ENCODE data around the gene TLX2.
"Not testable (repeated sequence)": the region's sequence is repeated elsewhere in the genome, so short reads cannot be mapped to it uniquely, and the experiment has no call there.

Gene TLX2

DNA sequence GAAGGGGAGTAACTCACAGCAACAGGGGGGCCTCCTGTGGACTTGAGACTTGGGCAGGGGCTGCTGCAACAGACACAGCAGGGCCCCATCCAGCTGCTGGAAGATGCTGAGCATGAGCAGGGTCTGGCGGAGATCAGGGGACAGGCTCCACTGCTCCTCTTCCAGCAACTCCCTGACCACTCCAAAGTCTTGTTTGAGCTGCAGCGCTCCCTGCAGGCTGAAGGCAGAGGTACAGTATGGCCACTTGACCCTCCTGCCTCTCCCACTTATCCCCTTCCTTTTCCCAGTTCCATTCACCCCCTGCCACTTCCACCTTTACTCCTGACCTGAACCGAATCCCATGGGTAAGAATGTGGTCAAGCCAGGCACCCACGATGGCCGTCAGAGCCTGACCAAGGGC lies 39.4 kb upstream of the TLX2 start:
- in situ Hi-C loops (cut with MboI; ENCODE audit: low pct_unique_long_range_greater_than_20kb, low sequenced_read_pairs, unreplicated experiment): loop anchor here (25.0 kb wide), 1 partner anchor 112 kb away; no protein-coding TSS in a partner anchor
- TF ChIP-seq, protein P1, sequence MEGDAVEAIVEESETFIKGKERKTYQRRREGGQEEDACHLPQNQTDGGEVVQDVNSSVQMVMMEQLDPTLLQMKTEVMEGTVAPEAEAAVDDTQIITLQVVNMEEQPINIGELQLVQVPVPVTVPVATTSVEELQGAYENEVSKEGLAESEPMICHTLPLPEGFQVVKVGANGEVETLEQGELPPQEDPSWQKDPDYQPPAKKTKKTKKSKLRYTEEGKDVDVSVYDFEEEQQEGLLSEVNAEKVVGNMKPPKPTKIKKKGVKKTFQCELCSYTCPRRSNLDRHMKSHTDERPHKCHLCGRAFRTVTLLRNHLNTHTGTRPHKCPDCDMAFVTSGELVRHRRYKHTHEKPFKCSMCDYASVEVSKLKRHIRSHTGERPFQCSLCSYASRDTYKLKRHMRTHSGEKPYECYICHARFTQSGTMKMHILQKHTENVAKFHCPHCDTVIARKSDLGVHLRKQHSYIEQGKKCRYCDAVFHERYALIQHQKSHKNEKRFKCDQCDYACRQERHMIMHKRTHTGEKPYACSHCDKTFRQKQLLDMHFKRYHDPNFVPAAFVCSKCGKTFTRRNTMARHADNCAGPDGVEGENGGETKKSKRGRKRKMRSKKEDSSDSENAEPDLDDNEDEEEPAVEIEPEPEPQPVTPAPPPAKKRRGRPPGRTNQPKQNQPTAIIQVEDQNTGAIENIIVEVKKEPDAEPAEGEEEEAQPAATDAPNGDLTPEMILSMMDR (IDR thresholded peaks at IDR 0.05; ENCODE audit: extremely low read depth, insufficient read depth, missing control alignments): peak; percentile 46
- no peak for DNase-seq (ENCODE audit: low spot score)

DNA sequence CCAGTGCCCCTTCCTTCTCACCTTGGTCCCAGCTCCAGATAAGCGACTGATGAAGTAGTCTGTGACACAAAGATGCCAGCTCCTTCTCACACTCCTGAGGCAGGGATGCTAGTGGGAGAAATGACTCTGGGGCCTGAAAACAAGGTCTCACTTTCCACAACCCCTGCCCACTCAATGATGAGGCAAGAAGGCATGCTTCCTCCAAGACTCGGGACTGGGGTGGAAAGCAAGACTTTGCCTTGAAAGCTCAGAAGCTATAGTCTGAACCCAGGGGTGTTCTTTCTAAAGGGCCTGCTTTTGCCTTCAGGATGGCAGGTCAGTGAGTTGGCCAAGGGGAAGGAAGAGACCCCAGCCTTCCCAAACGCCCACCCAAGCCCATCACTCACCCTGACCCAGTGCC lies 32.8 kb upstream of the TLX2 start:
- in situ Hi-C loops (cut with MboI; ENCODE audit: low pct_unique_long_range_greater_than_20kb, low sequenced_read_pairs, unreplicated experiment): loop anchor here (25.0 kb wide), 1 partner anchor 106 kb away; no protein-coding TSS in a partner anchor
- no peak for DNase-seq (ENCODE audit: low spot score)

DNA sequence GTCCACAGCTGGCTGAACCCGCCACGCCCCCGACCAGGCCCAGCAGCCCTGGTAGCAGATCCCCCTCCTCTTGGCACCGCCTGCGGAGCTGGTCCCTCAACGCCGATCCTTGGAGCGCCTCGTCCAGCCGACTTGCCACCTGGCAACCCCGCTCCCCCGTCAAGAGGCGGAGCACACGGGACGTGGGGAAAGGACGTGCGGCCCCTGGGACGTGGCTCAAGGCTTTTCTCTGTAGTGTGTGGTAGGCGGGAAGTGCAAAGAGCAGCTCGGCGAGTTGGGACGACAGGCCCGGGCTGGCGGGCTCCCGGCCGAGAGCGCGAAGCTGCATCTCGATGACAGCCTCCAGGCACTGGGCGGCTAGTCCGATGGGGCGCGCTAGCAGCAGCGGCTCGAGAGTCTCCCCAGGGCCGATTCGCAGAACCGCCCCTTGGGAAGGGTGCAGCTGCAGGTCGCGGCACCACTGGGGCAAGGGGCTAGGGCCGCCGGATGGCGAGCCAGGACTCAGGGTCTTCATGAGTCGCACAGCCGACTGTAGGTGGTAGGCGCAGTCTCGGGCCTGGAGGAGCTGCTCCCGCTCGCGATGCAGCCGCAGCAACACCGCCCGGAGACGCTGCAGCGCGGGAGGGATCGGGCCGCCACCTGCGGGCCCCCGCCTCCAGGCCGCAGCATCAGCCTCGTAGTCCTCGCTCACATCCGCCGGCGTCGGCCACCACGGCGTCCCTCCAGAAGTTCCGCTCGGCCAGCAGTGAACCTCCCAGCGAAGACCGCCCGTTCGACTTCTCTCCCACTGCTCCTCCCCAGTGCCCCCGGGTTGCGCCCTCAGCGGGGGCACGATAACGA lies 32.1 kb upstream of the TLX2 start:
- peak; percentile 65 for DNase-seq (ENCODE audit: low spot score)

More for the DNA sequence above, 32.8 kb upstream of the TLX2 start:
- TF ChIP-seq, protein P1 (IDR thresholded peaks at IDR 0.05; ENCODE audit: extremely low read depth, insufficient read depth, missing control alignments): no peak

DNA sequence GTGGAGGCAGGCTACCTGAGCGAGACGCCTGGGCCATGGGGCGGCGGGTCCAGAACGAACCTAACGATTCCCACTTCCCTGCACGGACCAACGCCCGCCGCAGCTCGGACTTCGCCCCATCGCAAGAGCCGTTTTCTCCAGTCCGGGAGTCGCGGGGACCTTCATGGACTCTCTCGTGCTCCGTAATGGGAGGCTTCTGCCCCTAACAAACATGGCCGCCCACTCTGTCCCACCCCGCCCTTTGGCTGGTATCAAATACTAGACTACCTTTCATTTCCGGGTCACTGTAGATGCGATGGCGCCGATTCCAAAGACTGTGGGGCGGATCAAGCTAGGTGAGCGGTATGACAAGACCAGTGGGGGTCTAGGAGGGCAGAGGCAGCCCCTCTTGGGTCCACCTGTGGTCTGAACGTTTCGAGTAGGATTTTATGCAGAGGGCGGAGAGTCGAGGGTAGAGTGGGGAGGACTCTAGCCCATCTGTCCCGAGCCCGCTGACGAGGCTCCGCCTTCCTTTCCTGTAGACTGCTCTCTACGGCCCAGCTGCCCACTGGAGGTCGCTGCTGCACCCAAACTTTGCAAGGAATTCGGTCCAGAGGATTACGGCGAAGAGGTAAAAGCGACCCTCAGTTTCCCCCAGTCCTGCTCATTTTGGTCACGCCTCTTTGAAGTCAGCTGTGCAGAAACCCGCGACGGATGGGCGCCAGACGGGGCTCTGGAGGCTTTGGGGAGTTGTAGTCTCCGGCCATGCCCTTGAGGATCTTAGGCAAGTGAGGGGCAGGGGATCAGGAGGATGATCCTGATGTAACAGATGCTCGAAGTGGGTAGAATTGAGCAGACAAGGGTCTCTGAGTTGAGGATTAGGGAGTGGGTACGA lies 31.2 kb upstream of the TLX2 start, which contains the start of the genes CCDC142 and TTC31:
CCDC142 (minus strand) TSS at position 198 of the 874 bp plus-strand sequence; CDS start at position 37, 161 bp downstream.
TTC31 (plus strand) TSS at position 281 of the 874 bp plus-strand sequence; CDS start at position 296, 15 bp downstream.
- TF ChIP-seq, protein P1 (IDR thresholded peaks at IDR 0.05; ENCODE audit: extremely low read depth, insufficient read depth, missing control alignments): peak; percentile 95
- DNase-seq (ENCODE audit: low spot score): peak; percentile 93
- in situ Hi-C loops (cut with MboI; ENCODE audit: low pct_unique_long_range_greater_than_20kb, low sequenced_read_pairs, unreplicated experiment): loop anchor here (25.0 kb wide), 1 partner anchor 104 kb away; no protein-coding TSS in a partner anchor

More for the DNA sequence above, 32.1 kb upstream of the TLX2 start:
- TF ChIP-seq, protein P1 (IDR thresholded peaks at IDR 0.05; ENCODE audit: extremely low read depth, insufficient read depth, missing control alignments): no peak
- in situ Hi-C loops (cut with MboI; ENCODE audit: low pct_unique_long_range_greater_than_20kb, low sequenced_read_pairs, unreplicated experiment): loop anchor here (25.0 kb wide), 1 partner anchor 105 kb away; no protein-coding TSS in a partner anchor

DNA sequence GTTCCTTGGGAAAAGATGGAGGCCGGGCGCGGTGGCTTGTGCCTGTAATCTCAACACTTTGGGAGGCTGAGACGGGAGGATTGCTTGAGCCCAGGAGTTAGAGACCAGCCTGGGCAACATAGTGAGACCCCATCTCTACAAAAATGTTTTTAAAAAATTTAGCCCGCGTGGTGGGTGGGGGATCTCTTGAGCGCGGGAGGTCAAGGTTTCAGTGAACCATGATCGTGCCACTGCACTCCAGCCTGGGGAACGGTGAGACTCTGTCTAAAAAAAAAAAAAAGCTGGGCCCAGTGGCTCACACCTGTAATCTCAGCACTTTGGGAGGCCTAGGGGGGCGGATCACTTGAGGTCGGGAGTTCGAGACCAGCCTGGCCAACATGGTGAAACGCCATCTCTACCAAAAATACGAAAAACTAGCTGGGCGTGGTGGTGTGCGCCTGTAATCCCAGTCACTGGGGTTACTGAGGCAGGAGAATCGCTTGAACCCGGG lies 30.5 kb upstream of the TLX2 start:
- in situ Hi-C loops (cut with MboI; ENCODE audit: low pct_unique_long_range_greater_than_20kb, low sequenced_read_pairs, unreplicated experiment): loop anchor here (25.0 kb wide), 1 partner anchor 104 kb away; no protein-coding TSS in a partner anchor
- not testable (repeated sequence) for DNase-seq (ENCODE audit: low spot score)

DNA sequence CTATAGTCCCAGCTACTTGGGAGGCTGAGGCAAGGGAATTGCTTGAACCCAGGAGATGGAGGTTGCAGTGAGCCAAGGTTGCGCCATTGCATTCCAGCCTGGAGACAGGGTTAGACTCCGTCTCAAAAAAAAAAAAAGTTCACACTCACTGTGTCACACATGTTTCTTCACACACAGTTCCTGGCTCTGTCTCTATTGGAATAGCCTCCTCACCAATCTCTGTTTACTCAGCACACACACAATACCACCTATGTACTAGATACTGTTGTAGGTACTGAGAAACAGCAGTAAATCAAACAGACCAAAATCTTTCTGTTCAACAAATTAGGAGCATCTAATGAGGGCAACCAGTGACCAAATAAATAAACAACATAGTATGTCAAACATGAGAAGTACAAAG lies 28.1 kb upstream of the TLX2 start:
- in situ Hi-C loops (cut with MboI; ENCODE audit: low pct_unique_long_range_greater_than_20kb, low sequenced_read_pairs, unreplicated experiment): loop anchor here (25.0 kb wide), 1 partner anchor 101 kb away; no protein-coding TSS in a partner anchor
- TF ChIP-seq, protein P1 (IDR thresholded peaks at IDR 0.05; ENCODE audit: extremely low read depth, insufficient read depth, missing control alignments): no peak
- DNase-seq (ENCODE audit: low spot score): no peak
